HEK293 (cell line): ENCODE results near the gene FLACC1.
"Not testable (repeated sequence)": the region's sequence is repeated elsewhere in the genome, so short reads cannot be mapped to it uniquely, and the experiment has no call there.

ENCODE experiments used
- CTCF ChIA-PET: fragments of 350-600 bp; formaldehyde crosslinking; extraction: SDS; loops from one replicate; lab custom pipeline; 2021; ENCODE audit warnings: antibody characterized with exemption; lab: Yijun Ruan, JAX
- POLR2A ChIA-PET: fragments of 300-600 bp; formaldehyde crosslinking; extraction: SDS; loops from one replicate; lab custom pipeline; 2020; ENCODE audit warnings: antibody characterized with exemption, inconsistent platforms; lab: Yijun Ruan, JAX
- H3K27ac ChIP-seq: fragments of 200-500 bp; sonication (Bioruptor generic); 2 replicates; pipeline ENCODE4 v1.5.1; 2014; ENCODE audit warnings: low read depth, low read length, control low read depth, inconsistent platforms; ENCODE audit errors: extremely low read depth
- H3K36me3 ChIP-seq, 2 experiments: fragments of 200-500 bp in 1 of 2; sonication (Bioruptor generic) in 1 of 2; 1 replicate in 1 of 2; 2 replicates in 1 of 2; pipeline ENCODE4 v1.5.1; 2014 to 2017; ENCODE audit warnings: inconsistent platforms in 2 of 2, low read length in 2 of 2; ENCODE audit not compliant: control insufficient read depth in 2 of 2, insufficient read depth in 1 of 2
- H3K4me1 ChIP-seq: fragments of 200-500 bp; sonication (Bioruptor generic); 2 replicates; pipeline ENCODE4 v1.5.1; 2014; ENCODE audit warnings: mild to moderate bottlenecking, low read length, inconsistent platforms; ENCODE audit not compliant: control insufficient read depth, insufficient read depth
- H3K4me3 ChIP-seq: 2 replicates; pipeline ENCODE4 v1.5.1; 2011; ENCODE audit warnings: low read depth, mild to moderate bottlenecking, control low read depth, low read length, moderate library complexity
- H3K9me3 ChIP-seq: fragments of 200-500 bp; sonication (Bioruptor generic); 2 replicates; pipeline ENCODE4 v1.5.1; 2014; ENCODE audit warnings: low read depth, low read length, inconsistent platforms; ENCODE audit not compliant: control insufficient read depth, insufficient read depth
- KLF10 ChIP-seq: fragments of 450-650 bp; IDR thresholded peaks from 2 replicates; pipeline ENCODE4 v1.5.1; 2018; ENCODE audit warnings: missing biosample characterization, mild to moderate bottlenecking, missing genetic modification characterization
- KLF17 ChIP-seq: fragments of 450-650 bp; formaldehyde crosslinking; IDR thresholded peaks from 2 replicates; pipeline ENCODE4 v1.5.1; 2016; ENCODE audit warnings: missing biosample characterization, missing genetic modification characterization
- KLF7 ChIP-seq: fragments of 450-650 bp; formaldehyde crosslinking; IDR thresholded peaks from 2 replicates; pipeline ENCODE4 v1.5.1; 2016; ENCODE audit warnings: missing biosample characterization, missing genetic modification characterization, borderline replicate concordance
- SP2 ChIP-seq: fragments of 450-650 bp; formaldehyde crosslinking; IDR thresholded peaks from 2 replicates; pipeline ENCODE4 v1.5.1; 2016; ENCODE audit warnings: missing biosample characterization, missing genetic modification characterization
- ZBTB48 ChIP-seq: fragments of 450-650 bp; formaldehyde crosslinking; IDR thresholded peaks from 2 replicates; pipeline ENCODE4 v1.5.1; 2016; ENCODE audit warnings: missing biosample characterization, missing genetic modification characterization
- ZFHX2 ChIP-seq: fragments of 450-650 bp; formaldehyde crosslinking; conservative IDR thresholded peaks from 2 replicates; pipeline ENCODE4 v1.5.1; 2016; ENCODE audit warnings: missing biosample characterization, missing genetic modification characterization
- ZFP41 ChIP-seq: fragments of 450-650 bp; formaldehyde crosslinking; IDR thresholded peaks from 2 replicates; pipeline ENCODE4 v1.5.1; 2016; ENCODE audit warnings: missing biosample characterization, missing genetic modification characterization, borderline replicate concordance
- ZNF157 ChIP-seq: fragments of 450-650 bp; formaldehyde crosslinking; IDR thresholded peaks from 2 replicates; pipeline ENCODE4 v1.5.1; 2016; ENCODE audit warnings: missing biosample characterization, missing genetic modification characterization
- ZNF19 ChIP-seq: fragments of 450-650 bp; formaldehyde crosslinking; IDR thresholded peaks from 2 replicates; pipeline ENCODE4; 2016; ENCODE audit warnings: missing biosample characterization, missing genetic modification characterization, low read depth
- ZNF324 ChIP-seq: fragments of 450-650 bp; formaldehyde crosslinking; IDR thresholded peaks from 2 replicates; pipeline ENCODE4 v1.5.1; 2016; ENCODE audit warnings: missing biosample characterization, missing genetic modification characterization
- ZNF433 ChIP-seq: fragments of 450-650 bp; formaldehyde crosslinking; IDR thresholded peaks from 2 replicates; pipeline ENCODE4 v1.5.1; 2016; ENCODE audit warnings: missing biosample characterization, missing genetic modification characterization, low read depth
- ZNF548 ChIP-seq: fragments of 450-650 bp; formaldehyde crosslinking; IDR thresholded peaks from 2 replicates; pipeline ENCODE4 v1.5.1; 2016; ENCODE audit warnings: missing biosample characterization, missing genetic modification characterization
- ZNF621 ChIP-seq: fragments of 450-650 bp; formaldehyde crosslinking; IDR thresholded peaks from 2 replicates; pipeline ENCODE4 v1.5.1; 2017; ENCODE audit warnings: missing biosample characterization, missing genetic modification characterization
- ZNF624 ChIP-seq: fragments of 450-650 bp; formaldehyde crosslinking; IDR thresholded peaks from 2 replicates; pipeline ENCODE4 v1.5.1; 2017; ENCODE audit warnings: missing biosample characterization, missing genetic modification characterization
- ZNF629 ChIP-seq: fragments of 450-650 bp; formaldehyde crosslinking; IDR thresholded peaks from 2 replicates; pipeline ENCODE4 v1.5.1; 2017; ENCODE audit warnings: missing biosample characterization, missing genetic modification characterization
- ZNF843 ChIP-seq: fragments of 450-650 bp; formaldehyde crosslinking; IDR thresholded peaks from 2 replicates; pipeline ENCODE4 v1.5.1; 2016; ENCODE audit warnings: missing biosample characterization, missing genetic modification characterization
- TF ChIP-seq, protein P1 (sequence below): fragments of 450-650 bp; formaldehyde crosslinking; IDR thresholded peaks from 2 replicates; pipeline ENCODE4 v1.5.1; 2017; ENCODE audit warnings: missing biosample characterization, missing genetic modification characterization
- TF ChIP-seq, protein P2 (sequence below): fragments of 450-650 bp; formaldehyde crosslinking; IDR thresholded peaks from 2 replicates; pipeline ENCODE4 v1.5.1; 2016; ENCODE audit warnings: missing biosample characterization, missing genetic modification characterization
- TF ChIP-seq, protein P3 (sequence below): fragments of 450-650 bp; formaldehyde crosslinking; IDR thresholded peaks from 2 replicates; pipeline ENCODE4 v1.5.1; 2016; ENCODE audit warnings: missing biosample characterization, missing genetic modification characterization, borderline replicate concordance
- TF ChIP-seq, protein P4 (sequence below): fragments of 450-650 bp; formaldehyde crosslinking; IDR thresholded peaks from 2 replicates; pipeline ENCODE4 v1.5.1; 2017; ENCODE audit warnings: missing biosample characterization, missing genetic modification characterization

The FLACC1 gene

GRCh38 chr2:201242571-201243277 lies 114.4 kb downstream of the FLACC1 start:
- CTCF ChIA-PET: interaction anchor here (0.7 to 1.6 kb wide), 4 partner anchors 10 to 160 kb away, joined by 3 to 9 read pairs (median 5); partner anchors contain the start of gene CASP10
- TF ChIP-seq ZFP41 (tag by site-specific recombination): no peak
- TF ChIP-seq, protein P1, sequence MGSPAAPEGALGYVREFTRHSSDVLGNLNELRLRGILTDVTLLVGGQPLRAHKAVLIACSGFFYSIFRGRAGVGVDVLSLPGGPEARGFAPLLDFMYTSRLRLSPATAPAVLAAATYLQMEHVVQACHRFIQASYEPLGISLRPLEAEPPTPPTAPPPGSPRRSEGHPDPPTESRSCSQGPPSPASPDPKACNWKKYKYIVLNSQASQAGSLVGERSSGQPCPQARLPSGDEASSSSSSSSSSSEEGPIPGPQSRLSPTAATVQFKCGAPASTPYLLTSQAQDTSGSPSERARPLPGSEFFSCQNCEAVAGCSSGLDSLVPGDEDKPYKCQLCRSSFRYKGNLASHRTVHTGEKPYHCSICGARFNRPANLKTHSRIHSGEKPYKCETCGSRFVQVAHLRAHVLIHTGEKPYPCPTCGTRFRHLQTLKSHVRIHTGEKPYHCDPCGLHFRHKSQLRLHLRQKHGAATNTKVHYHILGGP (tag by site-specific recombination): no peak
- no peak for TF ChIP-seq ZNF324 (tag by site-specific recombination)
- no peak for TF ChIP-seq ZFHX2 (tag by site-specific recombination)
- no peak for TF ChIP-seq ZNF548
- TF ChIP-seq KLF17 (tag by site-specific recombination): no peak
- no peak for TF ChIP-seq ZNF433 (tag by site-specific recombination)
- TF ChIP-seq, protein P2, sequence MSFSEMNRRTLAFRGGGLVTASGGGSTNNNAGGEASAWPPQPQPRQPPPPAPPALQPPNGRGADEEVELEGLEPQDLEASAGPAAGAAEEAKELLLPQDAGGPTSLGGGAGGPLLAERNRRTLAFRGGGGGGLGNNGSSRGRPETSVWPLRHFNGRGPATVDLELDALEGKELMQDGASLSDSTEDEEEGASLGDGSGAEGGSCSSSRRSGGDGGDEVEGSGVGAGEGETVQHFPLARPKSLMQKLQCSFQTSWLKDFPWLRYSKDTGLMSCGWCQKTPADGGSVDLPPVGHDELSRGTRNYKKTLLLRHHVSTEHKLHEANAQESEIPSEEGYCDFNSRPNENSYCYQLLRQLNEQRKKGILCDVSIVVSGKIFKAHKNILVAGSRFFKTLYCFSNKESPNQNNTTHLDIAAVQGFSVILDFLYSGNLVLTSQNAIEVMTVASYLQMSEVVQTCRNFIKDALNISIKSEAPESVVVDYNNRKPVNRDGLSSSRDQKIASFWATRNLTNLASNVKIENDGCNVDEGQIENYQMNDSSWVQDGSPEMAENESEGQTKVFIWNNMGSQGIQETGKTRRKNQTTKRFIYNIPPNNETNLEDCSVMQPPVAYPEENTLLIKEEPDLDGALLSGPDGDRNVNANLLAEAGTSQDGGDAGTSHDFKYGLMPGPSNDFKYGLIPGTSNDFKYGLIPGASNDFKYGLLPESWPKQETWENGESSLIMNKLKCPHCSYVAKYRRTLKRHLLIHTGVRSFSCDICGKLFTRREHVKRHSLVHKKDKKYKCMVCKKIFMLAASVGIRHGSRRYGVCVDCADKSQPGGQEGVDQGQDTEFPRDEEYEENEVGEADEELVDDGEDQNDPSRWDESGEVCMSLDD (tag by site-specific recombination): no peak
- TF ChIP-seq SP2 (tag by site-specific recombination): no peak
- TF ChIP-seq KLF7 (tag by site-specific recombination): no peak
- TF ChIP-seq KLF10 (tag by site-specific recombination): no peak
- TF ChIP-seq, protein P3, sequence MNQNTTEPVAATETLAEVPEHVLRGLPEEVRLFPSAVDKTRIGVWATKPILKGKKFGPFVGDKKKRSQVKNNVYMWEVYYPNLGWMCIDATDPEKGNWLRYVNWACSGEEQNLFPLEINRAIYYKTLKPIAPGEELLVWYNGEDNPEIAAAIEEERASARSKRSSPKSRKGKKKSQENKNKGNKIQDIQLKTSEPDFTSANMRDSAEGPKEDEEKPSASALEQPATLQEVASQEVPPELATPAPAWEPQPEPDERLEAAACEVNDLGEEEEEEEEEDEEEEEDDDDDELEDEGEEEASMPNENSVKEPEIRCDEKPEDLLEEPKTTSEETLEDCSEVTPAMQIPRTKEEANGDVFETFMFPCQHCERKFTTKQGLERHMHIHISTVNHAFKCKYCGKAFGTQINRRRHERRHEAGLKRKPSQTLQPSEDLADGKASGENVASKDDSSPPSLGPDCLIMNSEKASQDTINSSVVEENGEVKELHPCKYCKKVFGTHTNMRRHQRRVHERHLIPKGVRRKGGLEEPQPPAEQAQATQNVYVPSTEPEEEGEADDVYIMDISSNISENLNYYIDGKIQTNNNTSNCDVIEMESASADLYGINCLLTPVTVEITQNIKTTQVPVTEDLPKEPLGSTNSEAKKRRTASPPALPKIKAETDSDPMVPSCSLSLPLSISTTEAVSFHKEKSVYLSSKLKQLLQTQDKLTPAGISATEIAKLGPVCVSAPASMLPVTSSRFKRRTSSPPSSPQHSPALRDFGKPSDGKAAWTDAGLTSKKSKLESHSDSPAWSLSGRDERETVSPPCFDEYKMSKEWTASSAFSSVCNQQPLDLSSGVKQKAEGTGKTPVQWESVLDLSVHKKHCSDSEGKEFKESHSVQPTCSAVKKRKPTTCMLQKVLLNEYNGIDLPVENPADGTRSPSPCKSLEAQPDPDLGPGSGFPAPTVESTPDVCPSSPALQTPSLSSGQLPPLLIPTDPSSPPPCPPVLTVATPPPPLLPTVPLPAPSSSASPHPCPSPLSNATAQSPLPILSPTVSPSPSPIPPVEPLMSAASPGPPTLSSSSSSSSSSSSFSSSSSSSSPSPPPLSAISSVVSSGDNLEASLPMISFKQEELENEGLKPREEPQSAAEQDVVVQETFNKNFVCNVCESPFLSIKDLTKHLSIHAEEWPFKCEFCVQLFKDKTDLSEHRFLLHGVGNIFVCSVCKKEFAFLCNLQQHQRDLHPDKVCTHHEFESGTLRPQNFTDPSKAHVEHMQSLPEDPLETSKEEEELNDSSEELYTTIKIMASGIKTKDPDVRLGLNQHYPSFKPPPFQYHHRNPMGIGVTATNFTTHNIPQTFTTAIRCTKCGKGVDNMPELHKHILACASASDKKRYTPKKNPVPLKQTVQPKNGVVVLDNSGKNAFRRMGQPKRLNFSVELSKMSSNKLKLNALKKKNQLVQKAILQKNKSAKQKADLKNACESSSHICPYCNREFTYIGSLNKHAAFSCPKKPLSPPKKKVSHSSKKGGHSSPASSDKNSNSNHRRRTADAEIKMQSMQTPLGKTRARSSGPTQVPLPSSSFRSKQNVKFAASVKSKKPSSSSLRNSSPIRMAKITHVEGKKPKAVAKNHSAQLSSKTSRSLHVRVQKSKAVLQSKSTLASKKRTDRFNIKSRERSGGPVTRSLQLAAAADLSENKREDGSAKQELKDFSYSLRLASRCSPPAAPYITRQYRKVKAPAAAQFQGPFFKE (tag by site-specific recombination): no peak
- TF ChIP-seq ZNF629 (tag by site-specific recombination): no peak
- no peak for TF ChIP-seq ZBTB48 (tag by site-specific recombination)
- TF ChIP-seq, protein P4, sequence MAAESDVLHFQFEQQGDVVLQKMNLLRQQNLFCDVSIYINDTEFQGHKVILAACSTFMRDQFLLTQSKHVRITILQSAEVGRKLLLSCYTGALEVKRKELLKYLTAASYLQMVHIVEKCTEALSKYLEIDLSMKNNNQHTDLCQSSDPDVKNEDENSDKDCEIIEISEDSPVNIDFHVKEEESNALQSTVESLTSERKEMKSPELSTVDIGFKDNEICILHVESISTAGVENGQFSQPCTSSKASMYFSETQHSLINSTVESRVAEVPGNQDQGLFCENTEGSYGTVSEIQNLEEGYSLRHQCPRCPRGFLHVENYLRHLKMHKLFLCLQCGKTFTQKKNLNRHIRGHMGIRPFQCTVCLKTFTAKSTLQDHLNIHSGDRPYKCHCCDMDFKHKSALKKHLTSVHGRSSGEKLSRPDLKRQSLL (tag by site-specific recombination): no peak
- TF ChIP-seq ZNF19 (tag by site-specific recombination): no peak
- TF ChIP-seq ZNF621: no peak
- TF ChIP-seq ZNF624 (tag by site-specific recombination): no peak
- TF ChIP-seq ZNF157 (tag by site-specific recombination): no peak
- no peak for TF ChIP-seq ZNF843
- TF ChIP-seq, all 188 proteins: peak for 0
- Histone ChIP-seq H3K4me3 (no peak overlapping the region), H3K9me3 (no peaks in the 10 kb centered on the region), H3K36me3 (peaks cover 0 to 16% of the 10 kb centered on the region in 2 experiments; a peak in 1 of 3 replicates), H3K4me1 (no peaks in the 10 kb centered on the region), H3K27ac (no peak overlapping the region)
- POLR2A ChIA-PET: no interaction called here

DNA sequence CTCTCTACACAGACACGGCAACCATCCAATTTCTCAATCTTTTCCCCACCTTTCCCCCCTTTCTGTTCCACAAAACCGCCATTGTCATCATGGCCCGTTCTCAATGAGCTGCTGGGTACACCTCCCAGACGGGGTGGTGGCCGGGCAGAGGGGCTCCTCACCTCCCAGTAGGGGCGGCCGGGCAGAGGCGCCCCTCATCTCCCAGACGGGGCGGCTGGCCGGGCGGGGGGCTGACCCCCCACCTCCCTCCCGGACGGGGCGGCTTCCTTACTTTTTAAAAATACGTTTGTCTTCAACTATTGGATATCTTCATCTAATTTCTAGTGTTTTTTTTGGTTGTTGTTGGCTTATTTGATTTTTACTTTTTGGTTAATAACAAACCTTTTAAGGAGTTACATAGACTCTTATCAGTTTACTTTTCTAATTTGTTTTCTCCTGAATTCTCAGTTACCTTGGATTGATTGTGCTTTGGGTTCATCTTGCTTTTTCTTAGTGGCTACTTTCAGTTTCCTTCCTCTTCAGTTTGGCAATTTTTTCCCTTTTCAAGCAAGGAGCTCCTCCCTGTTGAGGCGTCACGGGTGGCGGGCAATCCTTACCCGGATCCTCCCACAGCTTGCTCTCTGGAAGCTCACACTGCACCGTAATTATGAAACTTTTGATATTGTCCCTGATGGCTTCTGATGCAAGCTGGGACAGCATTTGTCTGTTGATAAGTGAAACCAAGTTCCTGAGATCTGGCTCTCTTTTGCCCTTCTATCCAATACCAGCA lies 117.8 kb downstream of the FLACC1 start:
- H3K4me1 ChIP-seq, H3K27ac ChIP-seq, POLR2A ChIA-PET, H3K9me3 ChIP-seq, H3K4me3 ChIP-seq: not testable (repeated sequence)
- CTCF ChIA-PET: interaction anchor here (0.6 to 0.7 kb wide), 2 partner anchors 34 to 58 kb away, joined by 3 read pairs; no protein-coding TSS in a partner anchor
- peaks cover 0 to 20% of the 10 kb centered on the region in 2 experiments; a peak in 1 of 3 replicates for H3K36me3 ChIP-seq
